Right lobe of liver (tissue), 4 donors: ENCODE measurements around the gene KLHL24.

Experiments
- CTCF ChIP-seq, 4 donors: fragments of 200-600 bp in 3 of 4; fragments of 450-650 bp in 1 of 4; IDR thresholded peaks; one replicate each; pipeline versions ENCODE4 v1.5.1 to v1.8.0; 2016 to 2022; ENCODE audit warnings: antibody characterized with exemption in 4 of 4, mild to moderate bottlenecking in 2 of 4
- POLR2A ChIP-seq: fragments of 450-650 bp; IDR thresholded peaks from one replicate; pipeline ENCODE4 v1.6.1; 2017; ENCODE audit warnings: antibody characterized with exemption, mild to moderate bottlenecking
- donor health status: DM: no; HTN: no; CAD: no.
- donor health status: DM: no; HTN: no; CAD: no.
- donor health status: DM: no; HTN: yes; CAD: no.

- TF ChIP-seq CTCF (IDR thresholded peaks at IDR 0.05) (no peak), POLR2A (no peak)
Measured at GRCh38 chr3:183618542-183618941, 16.9 kb upstream of the KLHL24 start.
